ENCODE results near the gene CASZ1. TPM values are rescaled to one million over a fixed set of nuclear protein-coding genes. Genes with fewer than 3 reads are reported as not detected.
A peak's percentile ranks its signal among the peaks of the same experiment; 100 is the strongest.

Gene CASZ1
- total and polyA plus RNA-seq, 4 experiments from 2014 or later = 0.13 to 8.8 (median 4.7) TPM

- Histone ChIP-seq H3K4me1 (ENCODE audit: insufficient read depth, low read length) (peaks cover 21% of the 10 kb centered on the region), H3K4me3 (ENCODE audit: low read length in 2 of 2) (peak overlapping the region in 1 of 2 donors; percentile 60)
Measured at GRCh38 chr1:10694274-10694632, 102.2 kb downstream of the CASZ1 start.

GRCh38 chr1:10693497-10694273 is 102.8 kb downstream of the CASZ1 start:
- peaks cover 0 to 1% of the 10 kb centered on the region in 2 donors for H3K27me3 Mint-ChIP-seq
- POLR2A ChIA-PET (ENCODE audit: partially characterized antibody) = no interaction called here
- H3K4me1 Mint-ChIP-seq = peaks cover 12 to 33% (median 19%) of the 10 kb centered on the region in 4 donors
- H3K4me3 Mint-ChIP-seq = peak overlapping the region; percentile 88 to 96 (median 94)
- peak overlapping the region; percentile 95 to 97 (median 96) for H3K27ac Mint-ChIP-seq
- Histone ChIP-seq H3K4me3 (ENCODE audit: low read length in 2 of 2) (peak overlapping the region; percentile 23 to 60), H3K27me3 (ENCODE audit: insufficient read depth, low read length) (no peaks in the 10 kb centered on the region), H3K27ac (ENCODE audit: low read depth, low read length) (peak overlapping the region; percentile 87), H3K36me3 (ENCODE audit: insufficient read depth, low read length) (no peaks in the 10 kb centered on the region), H3K9me3 (ENCODE audit: control insufficient read depth in 1 of 2, low read length in 2 of 2) (no peaks in the 10 kb centered on the region), H3K4me1 (ENCODE audit: insufficient read depth, low read length) (peaks cover 21% of the 10 kb centered on the region)
- no peaks in the 10 kb centered on the region for H3K9me3 Mint-ChIP-seq
- intact Hi-C loops (cut with micrococcal nuclease) = loop anchor here (2.0 to 10.0 kb wide), 2 partner anchors 183 to 221 kb away; no protein-coding TSS in a partner anchor
- CTCF ChIA-PET (ENCODE audit: partially characterized antibody) = interaction anchor here (0.9 to 2.5 kb wide), 3 partner anchors 183 to 198 kb away, joined by 3 to 16 read pairs (median 4); no protein-coding TSS in a partner anchor
- peaks cover 0 to 12% of the 10 kb centered on the region in 2 donors for H3K36me3 Mint-ChIP-seq
- peak; percentile 44 to 78 (median 51) for DNase-seq

More at GRCh38 chr1:10694274-10694632, 102.2 kb downstream of the CASZ1 start:
- Mint-ChIP-seq H3K27me3 (peaks cover 0 to 1% of the 10 kb centered on the region in 2 donors), H3K36me3 (peaks cover 0 to 12% of the 10 kb centered on the region in 2 donors), H3K4me3 (peak overlapping the region; percentile 82 to 94 (median 89)), H3K27ac (peak overlapping the region; percentile 91 to 96 (median 94)), H3K4me1 (peaks cover 12 to 33% (median 19%) of the 10 kb centered on the region in 4 donors), H3K9me3 (no peaks in the 10 kb centered on the region)
- ChIA-PET POLR2A (ENCODE audit: partially characterized antibody) (no interaction called here), CTCF (ENCODE audit: partially characterized antibody) (no interaction called here)
- no peaks in the 10 kb centered on the region for H3K27me3 ChIP-seq (ENCODE audit: insufficient read depth, low read length)
- no peaks in the 10 kb centered on the region for H3K36me3 ChIP-seq (ENCODE audit: insufficient read depth, low read length)
- H3K27ac ChIP-seq (ENCODE audit: low read depth, low read length) = peak overlapping the region; percentile 87
- peak in 1 of 5 donors; percentile 80 for DNase-seq
- no peaks in the 10 kb centered on the region for H3K9me3 ChIP-seq (ENCODE audit: control insufficient read depth in 1 of 2, low read length in 2 of 2)
- intact Hi-C loops (cut with micrococcal nuclease) = loop anchor here (10.0 kb wide), 1 partner anchor 221 kb away; no protein-coding TSS in a partner anchor

- Mint-ChIP-seq H3K9me3 (no peaks in the 10 kb centered on the region), H3K4me1 (peaks cover 12 to 33% (median 19%) of the 10 kb centered on the region in 4 donors), H3K36me3 (peaks cover 0 to 12% of the 10 kb centered on the region in 2 donors), H3K4me3 (peak overlapping the region; percentile 88 to 96 (median 94)), H3K27ac (peak overlapping the region in 6 of 7 donors; percentile 95 to 97 (median 96)), H3K27me3 (peaks cover 0 to 1% of the 10 kb centered on the region in 2 donors)
- CTCF ChIA-PET (ENCODE audit: partially characterized antibody) = interaction anchor here (0.8 to 2.5 kb wide), 5 partner anchors 173 to 216 kb away, joined by 3 to 16 read pairs (median 4); no protein-coding TSS in a partner anchor
- Histone ChIP-seq H3K9me3 (ENCODE audit: control insufficient read depth in 1 of 2, low read length in 2 of 2) (no peaks in the 10 kb centered on the region), H3K4me1 (ENCODE audit: insufficient read depth, low read length) (peaks cover 21% of the 10 kb centered on the region), H3K36me3 (ENCODE audit: insufficient read depth, low read length) (no peaks in the 10 kb centered on the region), H3K27ac (ENCODE audit: low read depth, low read length) (peak overlapping the region; percentile 87), H3K27me3 (ENCODE audit: insufficient read depth, low read length) (no peaks in the 10 kb centered on the region), H3K4me3 (ENCODE audit: low read length in 2 of 2) (peak overlapping the region in 1 of 2 donors; percentile 60)
- POLR2A ChIA-PET (ENCODE audit: partially characterized antibody) = interaction anchor here (1.1 kb wide), 1 partner anchor 11 kb away, joined by 4 read pairs; no protein-coding TSS in a partner anchor
- DNase-seq = no peak
- intact Hi-C loops (cut with micrococcal nuclease) = loop anchor here (2.0 to 10.0 kb wide), 2 partner anchors 182 to 222 kb away; no protein-coding TSS in a partner anchor
Measured at GRCh38 chr1:10693152-10693496, 103.3 kb downstream of the CASZ1 start.

GRCh38 chr1:10692401-10693021 is 103.9 kb downstream of the CASZ1 start:
- Mint-ChIP-seq H3K27ac (peak overlapping the region; percentile 62 to 96 (median 79)), H3K27me3 (peaks cover 0 to 1% of the 10 kb centered on the region in 2 donors), H3K4me1 (peaks cover 12 to 33% (median 20%) of the 10 kb centered on the region in 4 donors), H3K9me3 (no peaks in the 10 kb centered on the region), H3K36me3 (peaks cover 0 to 12% of the 10 kb centered on the region in 2 donors), H3K4me3 (peak overlapping the region; percentile 58 to 96 (median 94))
- ChIA-PET CTCF (ENCODE audit: partially characterized antibody) (interaction anchor here (0.8 to 2.5 kb wide), 5 partner anchors 174 to 217 kb away, joined by 3 to 16 read pairs (median 4); no protein-coding TSS in a partner anchor), POLR2A (ENCODE audit: partially characterized antibody) (interaction anchor here (1.1 kb wide), 1 partner anchor 10 kb away, joined by 4 read pairs; no protein-coding TSS in a partner anchor)
- H3K27me3 ChIP-seq (ENCODE audit: insufficient read depth, low read length) = no peaks in the 10 kb centered on the region
- peak; percentile 58 to 71 (median 63) for DNase-seq
- no peak overlapping the region for H3K27ac ChIP-seq (ENCODE audit: low read depth, low read length)
- no peaks in the 10 kb centered on the region for H3K36me3 ChIP-seq (ENCODE audit: insufficient read depth, low read length)
- H3K9me3 ChIP-seq (ENCODE audit: control insufficient read depth in 1 of 2, low read length in 2 of 2) = no peaks in the 10 kb centered on the region
- H3K4me1 ChIP-seq (ENCODE audit: insufficient read depth, low read length) = peaks cover 21% of the 10 kb centered on the region
- intact Hi-C loops (cut with micrococcal nuclease) = loop anchor here (1.0 to 10.0 kb wide), 4 partner anchors 175 to 250 kb away; no protein-coding TSS in a partner anchor
- H3K4me3 ChIP-seq (ENCODE audit: low read length in 2 of 2) = no peak overlapping the region

- Histone ChIP-seq H3K36me3 (ENCODE audit: insufficient read depth, low read length) (no peaks in the 10 kb centered on the region), H3K27ac (ENCODE audit: low read depth, low read length) (no peak overlapping the region), H3K9me3 (ENCODE audit: control insufficient read depth in 1 of 2, low read length in 2 of 2) (no peaks in the 10 kb centered on the region), H3K27me3 (ENCODE audit: insufficient read depth, low read length) (no peaks in the 10 kb centered on the region), H3K4me1 (ENCODE audit: insufficient read depth, low read length) (peaks cover 21% of the 10 kb centered on the region), H3K4me3 (ENCODE audit: low read length in 2 of 2) (no peak overlapping the region)
- Mint-ChIP-seq H3K4me3 (no peak overlapping the region), H3K27me3 (peaks cover 0 to 1% of the 10 kb centered on the region in 2 donors), H3K27ac (peak overlapping the region in 1 of 7 donors; percentile 96), H3K4me1 (peaks cover 12 to 33% (median 20%) of the 10 kb centered on the region in 4 donors), H3K36me3 (peaks cover 0 to 12% of the 10 kb centered on the region in 2 donors), H3K9me3 (no peaks in the 10 kb centered on the region)
- ChIA-PET POLR2A (ENCODE audit: partially characterized antibody) (no interaction called here), CTCF (ENCODE audit: partially characterized antibody) (interaction anchor here (0.7 to 2.5 kb wide), 3 partner anchors 183 to 196 kb away, joined by 3 to 16 read pairs (median 3); no protein-coding TSS in a partner anchor)
- DNase-seq = no peak
- intact Hi-C loops (cut with micrococcal nuclease) = loop anchor here (1.0 to 10.0 kb wide), 4 partner anchors 176 to 251 kb away; no protein-coding TSS in a partner anchor
Measured at GRCh38 chr1:10691740-10692125, 104.7 kb downstream of the CASZ1 start.

- Histone ChIP-seq H3K27ac (ENCODE audit: low read depth, low read length) (no peak overlapping the region), H3K4me3 (ENCODE audit: low read length in 2 of 2) (no peak overlapping the region), H3K27me3 (ENCODE audit: insufficient read depth, low read length) (no peaks in the 10 kb centered on the region), H3K9me3 (ENCODE audit: control insufficient read depth in 1 of 2, low read length in 2 of 2) (no peaks in the 10 kb centered on the region), H3K36me3 (ENCODE audit: insufficient read depth, low read length) (no peaks in the 10 kb centered on the region), H3K4me1 (ENCODE audit: insufficient read depth, low read length) (peaks cover 21% of the 10 kb centered on the region)
- intact Hi-C loops (cut with micrococcal nuclease) = loop anchor here (10.0 kb wide), 1 partner anchor 224 kb away; no protein-coding TSS in a partner anchor
- Mint-ChIP-seq H3K4me3 (no peak overlapping the region), H3K36me3 (peaks cover 0 to 12% of the 10 kb centered on the region in 2 donors), H3K4me1 (peaks cover 12 to 28% (median 20%) of the 10 kb centered on the region in 4 donors), H3K27ac (peak overlapping the region in 1 of 7 donors; percentile 35), H3K27me3 (peaks cover 0 to 1% of the 10 kb centered on the region in 2 donors), H3K9me3 (no peaks in the 10 kb centered on the region)
- ChIA-PET POLR2A (ENCODE audit: partially characterized antibody) (no interaction called here), CTCF (ENCODE audit: partially characterized antibody) (interaction anchor here (0.7 to 2.5 kb wide), 3 partner anchors 183 to 196 kb away, joined by 3 to 16 read pairs (median 3); no protein-coding TSS in a partner anchor)
- no peak for DNase-seq
Measured at GRCh38 chr1:10691075-10691739, 105.2 kb downstream of the CASZ1 start.
